Measurements from ENCODE around the gene FZR1.
"Not testable (repeated sequence)": the region's sequence is repeated elsewhere in the genome, so short reads cannot be mapped to it uniquely, and the experiment has no call there.

FZR1 gene

GRCh38 chr19:3544742-3545668, 38.9 kb downstream of the FZR1 start:
- DNase-seq (ENCODE audit: low read depth in 2 of 2), result peak; percentile 71 to 89

- no peak for DNase-seq (ENCODE audit: low read depth in 2 of 2)
These were observed 39.5 kb downstream of the FZR1 start for GRCh38 chr19:3545669-3546034.

- no peak for DNase-seq (ENCODE audit: low read depth in 2 of 2)
These were observed 40.0 kb downstream of the FZR1 start for GRCh38 chr19:3546119-3546518.

- peak in 1 of 2 donors; percentile 26 for DNase-seq (ENCODE audit: low read depth in 2 of 2)
These were observed 41.2 kb downstream of the FZR1 start for GRCh38 chr19:3547301-3547731.

- no peak for DNase-seq (ENCODE audit: low read depth in 2 of 2)
These were observed 41.7 kb downstream of the FZR1 start for GRCh38 chr19:3547767-3548282.

GRCh38 chr19:3548606-3549005, 42.5 kb downstream of the FZR1 start:
- DNase-seq (ENCODE audit: low read depth in 2 of 2), result no peak

- no peak for DNase-seq (ENCODE audit: low read depth in 2 of 2)
These were observed 43.7 kb downstream of the FZR1 start for GRCh38 chr19:3549816-3550215.

- no peak for DNase-seq (ENCODE audit: low read depth in 2 of 2)
These were observed 45.1 kb downstream of the FZR1 start for GRCh38 chr19:3550947-3551791.

- DNase-seq (ENCODE audit: low read depth in 2 of 2), result no peak
These were observed 45.6 kb downstream of the FZR1 start for GRCh38 chr19:3551792-3552095.

GRCh38 chr19:3554254-3555083, 48.4 kb downstream of the FZR1 start:
- DNase-seq (ENCODE audit: low read depth in 2 of 2), result no peak

- DNase-seq (ENCODE audit: low read depth in 2 of 2), result no peak
These were observed 49.7 kb downstream of the FZR1 start for GRCh38 chr19:3555653-3556422.

GRCh38 chr19:3556423-3556977, 50.4 kb downstream of the FZR1 start:
- DNase-seq (ENCODE audit: low read depth in 2 of 2), result no peak

GRCh38 chr19:3556978-3557460, 50.9 kb downstream of the FZR1 start:
- DNase-seq (ENCODE audit: low read depth in 2 of 2), result peak; percentile 44 to 55

- peak; percentile 94 to 95 for DNase-seq (ENCODE audit: low read depth in 2 of 2)
These were observed 51.5 kb downstream of the FZR1 start, which contains the start of gene MFSD12 for GRCh38 chr19:3557461-3558248. Gene MFSD12 (minus strand): TSS chr19:3557586. CDS start chr19:3557403, 183 bp downstream.

- DNase-seq (ENCODE audit: low read depth in 2 of 2), result no peak
These were observed 57.8 kb downstream of the FZR1 start for GRCh38 chr19:3563709-3564524.

- DNase-seq (ENCODE audit: low read depth in 2 of 2), result no peak
These were observed 59.0 kb downstream of the FZR1 start for GRCh38 chr19:3565139-3565538.

GRCh38 chr19:3570042-3570441, 63.9 kb downstream of the FZR1 start:
- DNase-seq (ENCODE audit: low read depth in 2 of 2), result not testable (repeated sequence)

GRCh38 chr19:3570606-3571011, 64.5 kb downstream of the FZR1 start:
- no peak for DNase-seq (ENCODE audit: low read depth in 2 of 2)

Data from stimulated activated CD4-positive, alpha-beta T cell treated with anti-CD3 and anti-CD28 coated beads, Interleukin-4, amount 100 ng/mL, for 48 hours (primary cell).